ENCODE data around the gene ZBTB5.

DNA sequence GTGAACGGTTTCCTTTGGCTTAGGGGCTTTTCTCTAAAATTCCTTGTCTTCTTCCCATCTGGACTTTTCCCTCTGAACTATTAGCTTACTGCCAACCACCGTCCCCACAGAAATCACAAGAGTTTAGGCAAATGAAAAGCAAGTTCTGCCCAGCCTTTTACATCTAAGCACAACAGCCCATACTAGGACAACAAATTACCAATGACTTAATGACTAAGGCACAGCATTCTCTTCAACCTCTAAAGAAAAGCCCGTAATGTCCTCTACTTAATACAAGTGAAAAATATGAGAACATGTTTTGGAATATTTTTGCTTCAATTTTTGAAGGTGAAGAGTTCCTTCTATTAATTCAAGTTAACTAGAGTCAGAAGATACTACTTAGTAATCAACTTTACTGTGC is 1.2 kb downstream of the ZBTB5 start:
- TF ChIP-seq, protein P1, sequence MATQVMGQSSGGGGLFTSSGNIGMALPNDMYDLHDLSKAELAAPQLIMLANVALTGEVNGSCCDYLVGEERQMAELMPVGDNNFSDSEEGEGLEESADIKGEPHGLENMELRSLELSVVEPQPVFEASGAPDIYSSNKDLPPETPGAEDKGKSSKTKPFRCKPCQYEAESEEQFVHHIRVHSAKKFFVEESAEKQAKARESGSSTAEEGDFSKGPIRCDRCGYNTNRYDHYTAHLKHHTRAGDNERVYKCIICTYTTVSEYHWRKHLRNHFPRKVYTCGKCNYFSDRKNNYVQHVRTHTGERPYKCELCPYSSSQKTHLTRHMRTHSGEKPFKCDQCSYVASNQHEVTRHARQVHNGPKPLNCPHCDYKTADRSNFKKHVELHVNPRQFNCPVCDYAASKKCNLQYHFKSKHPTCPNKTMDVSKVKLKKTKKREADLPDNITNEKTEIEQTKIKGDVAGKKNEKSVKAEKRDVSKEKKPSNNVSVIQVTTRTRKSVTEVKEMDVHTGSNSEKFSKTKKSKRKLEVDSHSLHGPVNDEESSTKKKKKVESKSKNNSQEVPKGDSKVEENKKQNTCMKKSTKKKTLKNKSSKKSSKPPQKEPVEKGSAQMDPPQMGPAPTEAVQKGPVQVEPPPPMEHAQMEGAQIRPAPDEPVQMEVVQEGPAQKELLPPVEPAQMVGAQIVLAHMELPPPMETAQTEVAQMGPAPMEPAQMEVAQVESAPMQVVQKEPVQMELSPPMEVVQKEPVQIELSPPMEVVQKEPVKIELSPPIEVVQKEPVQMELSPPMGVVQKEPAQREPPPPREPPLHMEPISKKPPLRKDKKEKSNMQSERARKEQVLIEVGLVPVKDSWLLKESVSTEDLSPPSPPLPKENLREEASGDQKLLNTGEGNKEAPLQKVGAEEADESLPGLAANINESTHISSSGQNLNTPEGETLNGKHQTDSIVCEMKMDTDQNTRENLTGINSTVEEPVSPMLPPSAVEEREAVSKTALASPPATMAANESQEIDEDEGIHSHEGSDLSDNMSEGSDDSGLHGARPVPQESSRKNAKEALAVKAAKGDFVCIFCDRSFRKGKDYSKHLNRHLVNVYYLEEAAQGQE (IDR thresholded peaks at IDR 0.05; ENCODE audit: insufficient read depth in 1 of 2, low read depth in 2 of 2, low read length in 1 of 2) = no peak
- TF ChIP-seq CTCF (IDR thresholded peaks at IDR 0.05) (no peak), POLR2AphosphoS5 (IDR thresholded peaks at IDR 0.05; ENCODE audit: low read depth, low read length) (no peak)
